Thymus (tissue), 11 donors: ENCODE data around the gene RAI14. TPM values are rescaled to one million over a fixed set of nuclear protein-coding genes. Genes with fewer than 3 reads are reported as not detected.

ENCODE experiments used
- DNase-seq, 9 donors: peaks; one replicate each; pipeline ENCODE4 v3.0.0-alpha.2; 2013; ENCODE audit warnings: low spot score in 9 of 9, low read depth in 6 of 9, missing footprints in 1 of 9
- H3K27ac ChIP-seq, 2 donors: one replicate each; pipeline ENCODE4 v1.5.1; 2013; ENCODE audit warnings: control low read depth in 1 of 2, low read depth in 1 of 2, low read length in 1 of 2, mild to moderate bottlenecking in 1 of 2, moderate library complexity in 1 of 2
- H3K27me3 ChIP-seq, 2 donors: one replicate each; pipeline ENCODE4 v1.5.1; 2013; ENCODE audit warnings: low read length in 1 of 2; ENCODE audit not compliant: control insufficient read depth in 2 of 2, insufficient read depth in 1 of 2
- H3K36me3 ChIP-seq, 2 donors: one replicate each; pipeline ENCODE4 v1.5.1; 2013; ENCODE audit warnings: low read length in 1 of 2, mild to moderate bottlenecking in 1 of 2, moderate library complexity in 1 of 2; ENCODE audit not compliant: control insufficient read depth in 2 of 2, insufficient read depth in 2 of 2
- H3K4me1 ChIP-seq, 2 donors: one replicate each; pipeline ENCODE4 v1.5.1; 2013; ENCODE audit warnings: low read length in 2 of 2; ENCODE audit not compliant: control insufficient read depth in 2 of 2, insufficient read depth in 2 of 2
- H3K4me3 ChIP-seq, 2 donors: one replicate each; pipeline ENCODE4 v1.5.1; 2013; ENCODE audit warnings: low read length in 2 of 2, control low read depth in 1 of 2, mild to moderate bottlenecking in 1 of 2
- H3K9me3 ChIP-seq, 2 donors: one replicate each; pipeline ENCODE4 v1.5.1; 2013; ENCODE audit warnings: low read length in 1 of 2, mild to moderate bottlenecking in 1 of 2; ENCODE audit not compliant: control insufficient read depth in 2 of 2, insufficient read depth in 1 of 2
- WGBS: extraction: QIAGEN DNeasy Blood & Tissue Kit; methylation state at CpG from one replicate; pipeline ENCODE4 v1.1.7; 2013; 5-methylcytosine and 5-hydroxymethylcytosine counted together
- polyA plus RNA-seq: library from polyadenylated mRNA; stranded (reverse); fragments of 200-250 nt; gene quantifications from one replicate; pipeline ENCODE4 v1.2.3, GENCODE V29; 2013
- total RNA-seq: library from RNA; stranded (reverse); fragments of 120-200 nt; gene quantifications from one replicate; pipeline ENCODE4 v1.2.4, GENCODE V29; 2013
- donor health status: healthy.

RAI14 gene
- total and polyA plus RNA-seq, 2 donors, result 6.0 to 10.4 TPM

- WGBS, result 87% methylated on average over 9 of the region's 9 CpGs
- no peak overlapping the region for H3K4me3 ChIP-seq
- DNase-seq, result no peak
- H3K9me3 ChIP-seq, result no peaks in the 10 kb centered on the region
- peaks cover 0 to 3% of the 10 kb centered on the region in 2 donors for H3K4me1 ChIP-seq
- no peak overlapping the region for H3K27ac ChIP-seq
- H3K36me3 ChIP-seq, result no peaks in the 10 kb centered on the region
- H3K27me3 ChIP-seq, result no peaks in the 10 kb centered on the region
Observed at GRCh38 chr5:34833976-34834793, 178.1 kb downstream of the RAI14 start.

- H3K4me1 ChIP-seq, result peaks cover 5% of the 10 kb centered on the region in 2 donors
- no peak overlapping the region for H3K27ac ChIP-seq
- H3K9me3 ChIP-seq, result no peaks in the 10 kb centered on the region
- no peaks in the 10 kb centered on the region for H3K27me3 ChIP-seq
- H3K36me3 ChIP-seq, result no peaks in the 10 kb centered on the region
- 89% methylated on average over 1 of the region's 1 CpG for WGBS
- H3K4me3 ChIP-seq, result no peak overlapping the region
- DNase-seq, result no peak
Observed at GRCh38 chr5:34834794-34835089, 178.6 kb downstream of the RAI14 start.

- Histone ChIP-seq H3K27me3 (no peaks in the 10 kb centered on the region), H3K36me3 (no peaks in the 10 kb centered on the region), H3K9me3 (no peaks in the 10 kb centered on the region), H3K27ac (no peak overlapping the region), H3K4me1 (peaks cover 5% of the 10 kb centered on the region in 2 donors), H3K4me3 (no peak overlapping the region)
- DNase-seq, result no peak
- WGBS, result 92% methylated on average over 3 of the region's 3 CpGs
Observed at GRCh38 chr5:34835664-34836063, 179.5 kb downstream of the RAI14 start.

GRCh38 chr5:34838785-34839714, 182.9 kb downstream of the RAI14 start, which contains the start of gene TTC23L:
TTC23L (plus strand) TSS chr5:34839164; CDS start chr5:34840672, 1,508 bp downstream.
- peak within 1 kb of the TSS; percentile 63 to 77 for H3K4me3 ChIP-seq
- no peaks in the 10 kb centered on the region for H3K36me3 ChIP-seq
- peak within 1 kb of the TSS in 1 of 2 donors; percentile 65 for H3K27ac ChIP-seq
- DNase-seq, result peak; percentile 71 to 93 (median 82)
- H3K4me1 ChIP-seq, result peaks cover 5% of the 10 kb centered on the region in 2 donors
- WGBS, result 5% methylated on average over 73 of the region's 73 CpGs
- H3K27me3 ChIP-seq, result no peaks in the 10 kb centered on the region
- H3K9me3 ChIP-seq, result no peaks in the 10 kb centered on the region

GRCh38 chr5:34841816-34842215, 185.7 kb downstream of the RAI14 start:
- Histone ChIP-seq H3K27ac (no peak overlapping the region), H3K4me3 (no peak overlapping the region), H3K9me3 (no peaks in the 10 kb centered on the region), H3K27me3 (no peaks in the 10 kb centered on the region), H3K4me1 (peaks cover 5% of the 10 kb centered on the region in 2 donors), H3K36me3 (no peaks in the 10 kb centered on the region)
- 97% methylated on average over 2 of the region's 2 CpGs for WGBS
- DNase-seq, result no peak

GRCh38 chr5:34842554-34842953, 186.4 kb downstream of the RAI14 start:
- Histone ChIP-seq H3K27me3 (no peaks in the 10 kb centered on the region), H3K4me1 (peaks cover 5% of the 10 kb centered on the region in 2 donors), H3K9me3 (no peaks in the 10 kb centered on the region), H3K36me3 (no peaks in the 10 kb centered on the region), H3K27ac (no peak overlapping the region), H3K4me3 (no peak overlapping the region)
- no peak for DNase-seq
- 98% methylated on average over 7 of the region's 7 CpGs for WGBS

GRCh38 chr5:34843497-34843896, 187.4 kb downstream of the RAI14 start:
- Histone ChIP-seq H3K4me3 (no peak overlapping the region), H3K27ac (no peak overlapping the region), H3K27me3 (no peaks in the 10 kb centered on the region), H3K9me3 (no peaks in the 10 kb centered on the region), H3K4me1 (peaks cover 2 to 5% of the 10 kb centered on the region in 2 donors), H3K36me3 (no peaks in the 10 kb centered on the region)
- 80% methylated on average over 2 of the region's 2 CpGs for WGBS
- no peak for DNase-seq

GRCh38 chr5:34844106-34844505, 188.0 kb downstream of the RAI14 start:
- Histone ChIP-seq H3K4me1 (peaks cover 2 to 5% of the 10 kb centered on the region in 2 donors), H3K9me3 (no peaks in the 10 kb centered on the region), H3K36me3 (no peaks in the 10 kb centered on the region), H3K27me3 (no peaks in the 10 kb centered on the region), H3K4me3 (no peak overlapping the region), H3K27ac (no peak overlapping the region)
- WGBS, result 80% methylated on average over 3 of the region's 3 CpGs
- DNase-seq, result no peak

- WGBS, result 73% methylated on average over 4 of the region's 4 CpGs
- H3K4me3 ChIP-seq, result no peak overlapping the region
- no peaks in the 10 kb centered on the region for H3K4me1 ChIP-seq
- H3K27ac ChIP-seq, result no peak overlapping the region
- no peaks in the 10 kb centered on the region for H3K27me3 ChIP-seq
- no peaks in the 10 kb centered on the region for H3K36me3 ChIP-seq
- no peak for DNase-seq
- H3K9me3 ChIP-seq, result no peaks in the 10 kb centered on the region
Observed at GRCh38 chr5:34844999-34845398, 188.9 kb downstream of the RAI14 start.
